HG03558 (cell line): ENCODE data around the gene CALHM5.

Source experiments
- ATAC-seq: cut with Tn5 transposase; IDR thresholded peaks from one replicate; pipeline ENCODE4 v1.9.1; 2021; ENCODE audit warnings: moderate number of reproducible peaks; ENCODE audit not compliant: unreplicated experiment; ENCODE audit errors: extremely low read depth

CALHM5 gene

GRCh38 chr6:116572162-116572561 is 60.7 kb downstream of the CALHM5 start:
- ATAC-seq: no peak
